HFF-Myc (cell line): ENCODE data around the gene DMGDH.

Experiments used
- DNase-seq: peaks from one replicate; pipeline ENCODE4 v3.0.0-alpha.2; 2011; ENCODE audit warnings: low read depth; ENCODE audit errors: extremely low read depth
- H3K4me3 ChIP-seq: replicated peaks from 2 replicates; pipeline ENCODE4 v1.5.1; 2011; ENCODE audit warnings: low read depth, mild to moderate bottlenecking, control low read depth, low read length
- TF ChIP-seq, protein P1 (sequence below): IDR thresholded peaks from 2 replicates; pipeline ENCODE4 v1.5.1; 2012; ENCODE audit warnings: mild to moderate bottlenecking, low read depth, low read length, control low read depth; ENCODE audit errors: missing control alignments

DMGDH gene

DNA sequence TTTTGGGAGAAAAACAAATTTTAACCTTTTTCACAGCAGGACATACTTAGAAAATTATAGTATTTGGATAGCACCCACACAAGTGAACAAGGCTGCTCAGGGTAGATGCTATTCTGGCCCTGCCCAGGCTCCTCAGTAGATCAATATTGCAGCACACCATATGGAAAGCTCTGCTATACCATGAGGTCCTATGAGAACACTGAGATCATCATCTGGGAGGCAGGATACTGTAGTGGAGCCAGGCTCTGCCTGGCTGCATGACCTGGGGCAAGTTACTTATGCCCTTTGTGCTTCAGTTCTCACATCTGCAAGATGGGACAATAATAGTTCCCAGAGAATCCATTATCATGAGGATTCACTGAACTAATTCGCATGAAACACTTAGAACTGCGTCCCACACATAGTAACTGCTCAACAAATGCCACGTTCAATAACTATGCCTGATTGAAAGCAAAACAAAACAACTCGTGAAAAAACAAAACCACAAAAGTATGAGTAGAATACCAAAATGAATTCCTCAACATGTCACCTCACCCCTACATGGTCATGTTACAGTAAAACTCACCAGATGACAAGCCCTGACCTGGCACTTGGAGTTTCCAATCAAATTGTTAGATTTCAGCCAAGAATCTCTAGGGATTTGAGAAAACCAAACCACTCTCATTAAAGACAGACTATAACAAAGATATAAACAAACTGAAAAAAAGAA is 116.2 kb downstream of the DMGDH start:
- TF ChIP-seq, protein P1, sequence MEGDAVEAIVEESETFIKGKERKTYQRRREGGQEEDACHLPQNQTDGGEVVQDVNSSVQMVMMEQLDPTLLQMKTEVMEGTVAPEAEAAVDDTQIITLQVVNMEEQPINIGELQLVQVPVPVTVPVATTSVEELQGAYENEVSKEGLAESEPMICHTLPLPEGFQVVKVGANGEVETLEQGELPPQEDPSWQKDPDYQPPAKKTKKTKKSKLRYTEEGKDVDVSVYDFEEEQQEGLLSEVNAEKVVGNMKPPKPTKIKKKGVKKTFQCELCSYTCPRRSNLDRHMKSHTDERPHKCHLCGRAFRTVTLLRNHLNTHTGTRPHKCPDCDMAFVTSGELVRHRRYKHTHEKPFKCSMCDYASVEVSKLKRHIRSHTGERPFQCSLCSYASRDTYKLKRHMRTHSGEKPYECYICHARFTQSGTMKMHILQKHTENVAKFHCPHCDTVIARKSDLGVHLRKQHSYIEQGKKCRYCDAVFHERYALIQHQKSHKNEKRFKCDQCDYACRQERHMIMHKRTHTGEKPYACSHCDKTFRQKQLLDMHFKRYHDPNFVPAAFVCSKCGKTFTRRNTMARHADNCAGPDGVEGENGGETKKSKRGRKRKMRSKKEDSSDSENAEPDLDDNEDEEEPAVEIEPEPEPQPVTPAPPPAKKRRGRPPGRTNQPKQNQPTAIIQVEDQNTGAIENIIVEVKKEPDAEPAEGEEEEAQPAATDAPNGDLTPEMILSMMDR, result no peak
- DNase-seq, result peak; percentile 31
- H3K4me3 ChIP-seq, result no peak overlapping the region
